HG03039 (cell line): ENCODE data around the gene PARD3B.
A peak's percentile ranks its signal among the peaks of the same experiment; 100 is the strongest.

Source experiments
- ATAC-seq: cut with Tn5 transposase; IDR thresholded peaks from one replicate; pipeline ENCODE4 v1.9.1; 2021; ENCODE audit warnings: mild to moderate bottlenecking, moderate library complexity; ENCODE audit not compliant: unreplicated experiment

The PARD3B gene

GRCh38 chr2:205619600-205619999 is 1074.3 kb downstream of the PARD3B start:
- ATAC-seq = no peak

- ATAC-seq = no peak
Measured at GRCh38 chr2:205627085-205627484, 1081.8 kb downstream of the PARD3B start.

- ATAC-seq = no peak
Measured at GRCh38 chr2:205628422-205628821, 1083.1 kb downstream of the PARD3B start.

- ATAC-seq = no peak
Measured at GRCh38 chr2:205629091-205629776, 1084.0 kb downstream of the PARD3B start.

GRCh38 chr2:205633994-205634393 is 1088.7 kb downstream of the PARD3B start:
- ATAC-seq = no peak

GRCh38 chr2:205636549-205637319 is 1091.5 kb downstream of the PARD3B start:
- ATAC-seq = no peak

GRCh38 chr2:205637320-205637602 is 1092.0 kb downstream of the PARD3B start:
- ATAC-seq = no peak

- no peak for ATAC-seq
Measured at GRCh38 chr2:205637779-205638503, 1092.7 kb downstream of the PARD3B start.

- ATAC-seq = no peak
Measured at GRCh38 chr2:205640716-205641115, 1095.4 kb downstream of the PARD3B start.

- ATAC-seq = no peak
Measured at GRCh38 chr2:205642599-205643356, 1097.5 kb downstream of the PARD3B start.

GRCh38 chr2:205643391-205643885 is 1098.2 kb downstream of the PARD3B start:
- ATAC-seq = no peak

- no peak for ATAC-seq
Measured at GRCh38 chr2:205644018-205644417, 1098.7 kb downstream of the PARD3B start.

GRCh38 chr2:205646680-205647079 is 1101.4 kb downstream of the PARD3B start:
- peak; percentile 98 for ATAC-seq

- ATAC-seq = no peak
Measured at GRCh38 chr2:205650450-205650849, 1105.2 kb downstream of the PARD3B start.

GRCh38 chr2:205650931-205651330 is 1105.7 kb downstream of the PARD3B start:
- ATAC-seq = no peak

GRCh38 chr2:205651719-205652118 is 1106.4 kb downstream of the PARD3B start:
- ATAC-seq = no peak

GRCh38 chr2:205654878-205655605 is 1109.8 kb downstream of the PARD3B start:
- no peak for ATAC-seq

- ATAC-seq = no peak
Measured at GRCh38 chr2:205655779-205656456, 1110.6 kb downstream of the PARD3B start.

- ATAC-seq = no peak
Measured at GRCh38 chr2:205656461-205656860, 1111.2 kb downstream of the PARD3B start.

- ATAC-seq = no peak
Measured at GRCh38 chr2:205656941-205657340, 1111.7 kb downstream of the PARD3B start.
